Esophagus squamous epithelium (tissue), 4 donors: Measurements from ENCODE around the gene SLC7A5.
"Not testable (repeated sequence)": the region's sequence is repeated elsewhere in the genome, so short reads cannot be mapped to it uniquely, and the experiment has no call there.

ENCODE experiments used
- CTCF ChIP-seq, 6 experiments: fragments of 450-650 bp in 4 of 6; fragments of 200-600 bp in 2 of 6; sonication (generic) in 2 of 6; IDR thresholded peaks; one replicate each; pipeline ENCODE4 v1.5.1; 2016 to 2019; ENCODE audit warnings: antibody characterized with exemption in 6 of 6, mild to moderate bottlenecking in 4 of 6, moderate library complexity in 4 of 6
- POLR2A ChIP-seq, 4 donors: fragments of 450-650 bp; IDR thresholded peaks; one replicate each; pipeline ENCODE4 v1.6.1; 2017; ENCODE audit warnings: antibody characterized with exemption in 4 of 4, mild to moderate bottlenecking in 4 of 4, moderate library complexity in 3 of 4

- TF ChIP-seq CTCF, POLR2A (IDR thresholded peaks at IDR 0.05): not testable (repeated sequence)
These were observed 42.9 kb downstream of the SLC7A5 start for GRCh38 chr16:87826407-87826797.
